ENCODE measurements around the gene EEFSEC.

DNA sequence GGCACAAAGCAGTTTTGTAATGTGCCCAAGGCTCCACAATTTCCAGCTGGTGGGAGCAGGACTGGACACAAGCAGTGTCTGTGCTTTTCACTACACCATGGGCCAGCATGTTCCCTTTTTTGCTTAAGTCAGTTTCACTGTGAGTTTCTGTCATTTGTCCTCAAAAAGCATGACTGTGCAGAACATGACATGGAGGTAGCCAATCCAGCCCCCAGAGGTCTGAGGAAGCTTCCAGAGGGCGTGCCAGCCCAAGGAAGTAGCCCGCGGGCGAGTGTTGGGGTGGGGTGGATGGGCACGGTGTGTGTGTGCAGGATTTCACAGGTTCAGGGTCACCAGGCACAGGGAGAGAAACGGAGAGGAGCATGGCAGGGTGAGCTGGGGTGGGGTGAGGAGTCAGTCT lies 8.0 kb upstream of the EEFSEC start:
- no peak for TF ChIP-seq POLR2A (IDR thresholded peaks at IDR 0.05; ENCODE audit: low read depth, low read length)
- no peak for TF ChIP-seq CTCF (conservative IDR thresholded peaks at IDR 0.05; ENCODE audit: low read depth, low read length)
- no peak for TF ChIP-seq FOS (IDR thresholded peaks at IDR 0.05; ENCODE audit: low read depth, low read length)
- no peak for TF ChIP-seq MAFK (IDR thresholded peaks at IDR 0.05; ENCODE audit: low read depth, low read length)
- TF ChIP-seq SMC3 (IDR thresholded peaks at IDR 0.05; ENCODE audit: low read depth, low read length): no peak
- no peak for TF ChIP-seq USF2 (IDR thresholded peaks at IDR 0.05; ENCODE audit: low read depth, low read length)
- no peak for TF ChIP-seq CHD1 (IDR thresholded peaks at IDR 0.05; ENCODE audit: low read depth, low read length)
- TF ChIP-seq MAZ (IDR thresholded peaks at IDR 0.05; ENCODE audit: borderline replicate concordance, low read depth, low read length): no peak
- TF ChIP-seq MXI1 (IDR thresholded peaks at IDR 0.05; ENCODE audit: borderline replicate concordance, low read depth, low read length): no peak
